Measurements from ENCODE around the gene ARHGEF28. TPM values are rescaled to one million over a fixed set of nuclear protein-coding genes. Genes with fewer than 3 reads are reported as not detected.

ARHGEF28 gene
- total and polyA plus RNA-seq, 2 of the 13 experiments (the other 11 are each of a cell fraction or from before 2014, with no cell fraction given) = 17.4 to 34.1 TPM

GRCh38 chr5:73858054-73858453 lies 232.1 kb downstream of the ARHGEF28 start (continued):
- TF ChIP-seq, protein P1, sequence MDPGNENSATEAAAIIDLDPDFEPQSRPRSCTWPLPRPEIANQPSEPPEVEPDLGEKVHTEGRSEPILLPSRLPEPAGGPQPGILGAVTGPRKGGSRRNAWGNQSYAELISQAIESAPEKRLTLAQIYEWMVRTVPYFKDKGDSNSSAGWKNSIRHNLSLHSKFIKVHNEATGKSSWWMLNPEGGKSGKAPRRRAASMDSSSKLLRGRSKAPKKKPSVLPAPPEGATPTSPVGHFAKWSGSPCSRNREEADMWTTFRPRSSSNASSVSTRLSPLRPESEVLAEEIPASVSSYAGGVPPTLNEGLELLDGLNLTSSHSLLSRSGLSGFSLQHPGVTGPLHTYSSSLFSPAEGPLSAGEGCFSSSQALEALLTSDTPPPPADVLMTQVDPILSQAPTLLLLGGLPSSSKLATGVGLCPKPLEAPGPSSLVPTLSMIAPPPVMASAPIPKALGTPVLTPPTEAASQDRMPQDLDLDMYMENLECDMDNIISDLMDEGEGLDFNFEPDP (CRISPR knock-in tag; conservative IDR thresholded peaks at IDR 0.05) = no peak
- TF ChIP-seq PREB (CRISPR knock-in tag; IDR thresholded peaks at IDR 0.05) (no peak), NR2F1 (CRISPR knock-in tag; IDR thresholded peaks at IDR 0.05) (no peak), ARID2 (CRISPR knock-in tag; IDR thresholded peaks at IDR 0.05; ENCODE audit: borderline replicate concordance) (no peak), AHR (CRISPR knock-in tag; IDR thresholded peaks at IDR 0.05) (no peak), FOXP1 (IDR thresholded peaks at IDR 0.05) (no peak), FOXP1 (CRISPR knock-in tag; IDR thresholded peaks at IDR 0.05) (peak; percentile 72; the same call in 1 of the 2 replicates), AGO2 (optimal IDR thresholded peaks at IDR 0.05; ENCODE audit: low read depth, low read length) (no peak), ZFP90 (CRISPR knock-in tag; IDR thresholded peaks at IDR 0.05; ENCODE audit: borderline replicate concordance) (no peak), TOPORS (CRISPR knock-in tag; IDR thresholded peaks at IDR 0.05) (no peak), NR3C1 (CRISPR knock-in tag; IDR thresholded peaks at IDR 0.05) (no peak), ZNF460 (CRISPR knock-in tag; IDR thresholded peaks at IDR 0.05; ENCODE audit: borderline replicate concordance) (no peak), ZNF253 (CRISPR knock-in tag; IDR thresholded peaks at IDR 0.05; ENCODE audit: borderline replicate concordance) (no peak), CREM (IDR thresholded peaks at IDR 0.05) (peak; percentile 42), CREM (CRISPR knock-in tag; IDR thresholded peaks at IDR 0.05) (no peak), PTBP1 (IDR thresholded peaks at IDR 0.05; ENCODE audit: low read depth, low read length, poor library complexity, severe bottlenecking) (no peak), ZBTB42 (CRISPR knock-in tag; IDR thresholded peaks at IDR 0.05) (no peak), KDM5B (CRISPR knock-in tag; IDR thresholded peaks at IDR 0.05; ENCODE audit: borderline replicate concordance) (no peak), ZNF235 (CRISPR knock-in tag; IDR thresholded peaks at IDR 0.05; ENCODE audit: borderline replicate concordance) (no peak), NCOA1 (CRISPR knock-in tag; IDR thresholded peaks at IDR 0.05) (no peak), ZNF549 (CRISPR knock-in tag; IDR thresholded peaks at IDR 0.05) (no peak), MXI1 (IDR thresholded peaks at IDR 0.05; ENCODE audit: borderline replicate concordance, low read depth, low read length) (peak; percentile 11; the same call in 1 of the 3 replicates), ZFP62 (CRISPR knock-in tag; IDR thresholded peaks at IDR 0.05) (no peak), ZNF143 (CRISPR knock-in tag; IDR thresholded peaks at IDR 0.05) (no peak), NFKB2 (CRISPR knock-in tag; IDR thresholded peaks at IDR 0.05; ENCODE audit: borderline replicate concordance) (no peak)
- TF ChIP-seq, protein P2, sequence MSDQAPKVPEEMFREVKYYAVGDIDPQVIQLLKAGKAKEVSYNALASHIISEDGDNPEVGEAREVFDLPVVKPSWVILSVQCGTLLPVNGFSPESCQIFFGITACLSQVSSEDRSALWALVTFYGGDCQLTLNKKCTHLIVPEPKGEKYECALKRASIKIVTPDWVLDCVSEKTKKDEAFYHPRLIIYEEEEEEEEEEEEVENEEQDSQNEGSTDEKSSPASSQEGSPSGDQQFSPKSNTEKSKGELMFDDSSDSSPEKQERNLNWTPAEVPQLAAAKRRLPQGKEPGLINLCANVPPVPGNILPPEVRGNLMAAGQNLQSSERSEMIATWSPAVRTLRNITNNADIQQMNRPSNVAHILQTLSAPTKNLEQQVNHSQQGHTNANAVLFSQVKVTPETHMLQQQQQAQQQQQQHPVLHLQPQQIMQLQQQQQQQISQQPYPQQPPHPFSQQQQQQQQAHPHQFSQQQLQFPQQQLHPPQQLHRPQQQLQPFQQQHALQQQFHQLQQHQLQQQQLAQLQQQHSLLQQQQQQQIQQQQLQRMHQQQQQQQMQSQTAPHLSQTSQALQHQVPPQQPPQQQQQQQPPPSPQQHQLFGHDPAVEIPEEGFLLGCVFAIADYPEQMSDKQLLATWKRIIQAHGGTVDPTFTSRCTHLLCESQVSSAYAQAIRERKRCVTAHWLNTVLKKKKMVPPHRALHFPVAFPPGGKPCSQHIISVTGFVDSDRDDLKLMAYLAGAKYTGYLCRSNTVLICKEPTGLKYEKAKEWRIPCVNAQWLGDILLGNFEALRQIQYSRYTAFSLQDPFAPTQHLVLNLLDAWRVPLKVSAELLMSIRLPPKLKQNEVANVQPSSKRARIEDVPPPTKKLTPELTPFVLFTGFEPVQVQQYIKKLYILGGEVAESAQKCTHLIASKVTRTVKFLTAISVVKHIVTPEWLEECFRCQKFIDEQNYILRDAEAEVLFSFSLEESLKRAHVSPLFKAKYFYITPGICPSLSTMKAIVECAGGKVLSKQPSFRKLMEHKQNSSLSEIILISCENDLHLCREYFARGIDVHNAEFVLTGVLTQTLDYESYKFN (CRISPR knock-in tag; conservative IDR thresholded peaks at IDR 0.05) = peak; percentile 77
- TF ChIP-seq, protein P3, sequence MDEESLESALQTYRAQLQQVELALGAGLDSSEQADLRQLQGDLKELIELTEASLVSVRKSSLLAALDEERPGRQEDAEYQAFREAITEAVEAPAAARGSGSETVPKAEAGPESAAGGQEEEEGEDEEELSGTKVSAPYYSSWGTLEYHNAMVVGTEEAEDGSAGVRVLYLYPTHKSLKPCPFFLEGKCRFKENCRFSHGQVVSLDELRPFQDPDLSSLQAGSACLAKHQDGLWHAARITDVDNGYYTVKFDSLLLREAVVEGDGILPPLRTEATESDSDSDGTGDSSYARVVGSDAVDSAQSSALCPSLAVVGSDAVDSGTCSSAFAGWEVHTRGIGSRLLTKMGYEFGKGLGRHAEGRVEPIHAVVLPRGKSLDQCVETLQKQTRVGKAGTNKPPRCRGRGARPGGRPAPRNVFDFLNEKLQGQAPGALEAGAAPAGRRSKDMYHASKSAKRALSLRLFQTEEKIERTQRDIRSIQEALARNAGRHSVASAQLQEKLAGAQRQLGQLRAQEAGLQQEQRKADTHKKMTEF (CRISPR knock-in tag; IDR thresholded peaks at IDR 0.05) = peak; percentile 83
